Endodermal cell (in vitro differentiated cells): ENCODE measurements around the gene PLA2G15. TPM values are rescaled to one million over a fixed set of nuclear protein-coding genes. Genes with fewer than 3 reads are reported as not detected.

Source experiments
- DNase-seq: peaks from one replicate; pipeline ENCODE4 v3.0.0-alpha.2; 2017
- H3K27ac ChIP-seq: 2 replicates; pipeline ENCODE4 v1.5.1; 2013; ENCODE audit warnings: mild to moderate bottlenecking, low read depth, low read length, moderate library complexity
- H3K27me3 ChIP-seq: 2 replicates; pipeline ENCODE4 v1.6.1; 2013; ENCODE audit warnings: mild to moderate bottlenecking, low read length, moderate library complexity; ENCODE audit not compliant: insufficient read depth, control insufficient read depth, poor library complexity, severe bottlenecking
- H3K36me3 ChIP-seq: 2 replicates; pipeline ENCODE4 v1.7.0; 2013; ENCODE audit warnings: mild to moderate bottlenecking, low read length, moderate library complexity; ENCODE audit not compliant: control insufficient read depth, insufficient read depth
- H3K4me1 ChIP-seq: one replicate; pipeline ENCODE4 v1.7.0; 2013; ENCODE audit warnings: low read length; ENCODE audit not compliant: control insufficient read depth, insufficient read depth
- H3K4me3 ChIP-seq: 2 replicates; pipeline ENCODE4 v1.5.1; 2013; ENCODE audit warnings: mild to moderate bottlenecking, low read length, moderate library complexity
- H3K9ac ChIP-seq: 2 replicates; pipeline ENCODE4 v1.6.1; 2013; ENCODE audit warnings: mild to moderate bottlenecking, low read length, moderate library complexity; ENCODE audit not compliant: poor library complexity, severe bottlenecking; ENCODE audit errors: extremely low read depth
- H3K9me3 ChIP-seq: 2 replicates; pipeline ENCODE4 v1.6.1; 2013; ENCODE audit warnings: mild to moderate bottlenecking, low read length, moderate library complexity; ENCODE audit not compliant: control insufficient read depth
- H3K27ac Mint-ChIP-seq: 2 replicates; pipeline ENCODE4 v1.8.0; 2020; ENCODE audit warnings: mixed read lengths
- H3K27me3 Mint-ChIP-seq: 2 replicates; pipeline ENCODE4 v1.8.0; 2021; ENCODE audit warnings: mild to moderate bottlenecking, mixed read lengths; ENCODE audit not compliant: insufficient read depth
- H3K36me3 Mint-ChIP-seq: 2 replicates; pipeline ENCODE4 v1.8.0; 2020; ENCODE audit warnings: low read depth, mixed read lengths
- H3K4me1 Mint-ChIP-seq: 2 replicates; pipeline ENCODE4 v1.8.0; 2020; ENCODE audit warnings: mixed read lengths
- H3K4me3 Mint-ChIP-seq: 2 replicates; pipeline ENCODE4 v1.8.0; 2020; ENCODE audit warnings: mild to moderate bottlenecking, moderate library complexity, mixed read lengths
- H3K9me3 Mint-ChIP-seq: 2 replicates; pipeline ENCODE4 v1.8.0; 2020; ENCODE audit warnings: mild to moderate bottlenecking, mixed read lengths
- WGBS, 2 experiments: methylation state at CpG; one replicate each; pipeline versions ENCODE4 v1.1.5 to v1.1.7; 2013; ENCODE audit warnings: missing lambda C conversion rate in 2 of 2, mixed read lengths in 1 of 2; ENCODE audit not compliant: insufficient coverage in 1 of 2, insufficient read length in 1 of 2; 5-methylcytosine and 5-hydroxymethylcytosine counted together
- total RNA-seq, 2 donors: library from RNA; stranded (reverse); fragmentation: NEBNext Ultra II Directional in 1 of 2; extraction: Animal tissue kit (Norgen Biotek cat#: 25700) in 1 of 2; gene quantifications; 2 replicates in 1 of 2; 3 replicates in 1 of 2; pipeline ENCODE4 v1.2.1, GENCODE V29; 2021
- TF ChIP-seq, protein P1 (sequence below): fragments of 200-600 bp; sonication (generic); conservative IDR thresholded peaks from 2 replicates; pipeline ENCODE4 v1.5.0; 2021; ENCODE audit warnings: antibody characterized with exemption, mild to moderate bottlenecking

PLA2G15 gene
- total RNA-seq, 2 donors from 2014 or later, result 8.7 to 10.0 TPM

DNA sequence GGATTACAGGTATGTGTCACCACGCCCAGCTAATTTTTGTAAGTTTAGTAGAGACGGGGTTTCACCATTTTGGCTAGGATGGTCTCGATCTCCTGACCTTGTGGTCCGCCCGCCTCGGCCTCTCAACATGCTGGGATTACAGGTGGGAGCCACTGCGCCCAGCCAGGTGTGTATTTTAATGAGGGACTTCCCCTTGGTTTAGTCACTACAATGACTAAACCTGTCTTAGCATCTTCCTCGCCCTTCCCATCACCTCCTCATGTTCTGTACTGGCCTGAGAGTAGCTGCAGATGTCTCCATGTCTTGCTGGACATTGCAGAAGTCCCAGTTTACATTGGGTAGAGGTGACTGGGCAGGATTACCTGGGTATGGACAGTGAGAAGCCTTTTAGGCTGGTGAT is 28.7 kb downstream of the PLA2G15 start:
- Mint-ChIP-seq H3K27me3 (no peaks in the 10 kb centered on the region), H3K4me1 (peaks cover 28% of the 10 kb centered on the region), H3K4me3 (no peak overlapping the region), H3K27ac (no peak overlapping the region), H3K9me3 (peaks cover 1% of the 10 kb centered on the region), H3K36me3 (peaks cover 37% of the 10 kb centered on the region)
- DNase-seq, result no peak
- Histone ChIP-seq H3K27me3 (no peaks in the 10 kb centered on the region), H3K4me3 (no peak overlapping the region), H3K27ac (no peak overlapping the region), H3K4me1 (peaks cover 12% of the 10 kb centered on the region), H3K9me3 (no peaks in the 10 kb centered on the region), H3K9ac (no peak overlapping the region), H3K36me3 (peaks cover 48% of the 10 kb centered on the region)
- TF ChIP-seq, protein P1, sequence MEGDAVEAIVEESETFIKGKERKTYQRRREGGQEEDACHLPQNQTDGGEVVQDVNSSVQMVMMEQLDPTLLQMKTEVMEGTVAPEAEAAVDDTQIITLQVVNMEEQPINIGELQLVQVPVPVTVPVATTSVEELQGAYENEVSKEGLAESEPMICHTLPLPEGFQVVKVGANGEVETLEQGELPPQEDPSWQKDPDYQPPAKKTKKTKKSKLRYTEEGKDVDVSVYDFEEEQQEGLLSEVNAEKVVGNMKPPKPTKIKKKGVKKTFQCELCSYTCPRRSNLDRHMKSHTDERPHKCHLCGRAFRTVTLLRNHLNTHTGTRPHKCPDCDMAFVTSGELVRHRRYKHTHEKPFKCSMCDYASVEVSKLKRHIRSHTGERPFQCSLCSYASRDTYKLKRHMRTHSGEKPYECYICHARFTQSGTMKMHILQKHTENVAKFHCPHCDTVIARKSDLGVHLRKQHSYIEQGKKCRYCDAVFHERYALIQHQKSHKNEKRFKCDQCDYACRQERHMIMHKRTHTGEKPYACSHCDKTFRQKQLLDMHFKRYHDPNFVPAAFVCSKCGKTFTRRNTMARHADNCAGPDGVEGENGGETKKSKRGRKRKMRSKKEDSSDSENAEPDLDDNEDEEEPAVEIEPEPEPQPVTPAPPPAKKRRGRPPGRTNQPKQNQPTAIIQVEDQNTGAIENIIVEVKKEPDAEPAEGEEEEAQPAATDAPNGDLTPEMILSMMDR, result no peak
- WGBS, 2 experiments, result 92% methylated on average over 4 to 8 of the region's 8 CpGs

DNA sequence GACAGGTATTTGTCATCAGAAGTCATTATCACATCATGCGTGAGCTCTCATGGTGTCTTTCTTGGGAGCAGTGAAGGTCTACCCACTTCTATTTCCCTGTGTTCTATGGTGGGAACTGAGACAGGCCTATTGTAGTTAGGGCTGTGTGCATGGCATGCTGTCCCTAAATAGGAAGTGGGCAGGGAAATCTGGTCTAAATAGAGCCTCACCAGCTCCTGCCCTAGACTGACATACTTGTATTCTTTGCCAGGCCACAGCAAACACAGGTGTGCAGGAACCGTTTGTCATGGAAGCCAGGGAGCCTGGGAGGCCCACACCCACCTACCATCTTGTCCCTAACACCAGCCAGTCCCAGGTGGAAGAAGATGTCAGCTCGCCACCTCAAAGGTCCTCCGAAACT is 29.3 kb downstream of the PLA2G15 start:
- H3K9ac ChIP-seq, result no peak overlapping the region
- Mint-ChIP-seq H3K27ac (no peak overlapping the region), H3K4me1 (peaks cover 23% of the 10 kb centered on the region), H3K36me3 (peaks cover 37% of the 10 kb centered on the region), H3K4me3 (no peak overlapping the region), H3K9me3 (peaks cover 1% of the 10 kb centered on the region), H3K27me3 (no peaks in the 10 kb centered on the region)
- TF ChIP-seq, protein P1, result no peak
- DNase-seq, result no peak
- 93 to 95% methylated on average over 3 to 4 of the region's 4 CpGs for WGBS, 2 experiments
- no peak overlapping the region for H3K27ac ChIP-seq
- no peaks in the 10 kb centered on the region for H3K27me3 ChIP-seq
- peaks cover 12% of the 10 kb centered on the region for H3K4me1 ChIP-seq
- no peaks in the 10 kb centered on the region for H3K9me3 ChIP-seq
- H3K4me3 ChIP-seq, result no peak overlapping the region
- peaks cover 52% of the 10 kb centered on the region for H3K36me3 ChIP-seq

DNA sequence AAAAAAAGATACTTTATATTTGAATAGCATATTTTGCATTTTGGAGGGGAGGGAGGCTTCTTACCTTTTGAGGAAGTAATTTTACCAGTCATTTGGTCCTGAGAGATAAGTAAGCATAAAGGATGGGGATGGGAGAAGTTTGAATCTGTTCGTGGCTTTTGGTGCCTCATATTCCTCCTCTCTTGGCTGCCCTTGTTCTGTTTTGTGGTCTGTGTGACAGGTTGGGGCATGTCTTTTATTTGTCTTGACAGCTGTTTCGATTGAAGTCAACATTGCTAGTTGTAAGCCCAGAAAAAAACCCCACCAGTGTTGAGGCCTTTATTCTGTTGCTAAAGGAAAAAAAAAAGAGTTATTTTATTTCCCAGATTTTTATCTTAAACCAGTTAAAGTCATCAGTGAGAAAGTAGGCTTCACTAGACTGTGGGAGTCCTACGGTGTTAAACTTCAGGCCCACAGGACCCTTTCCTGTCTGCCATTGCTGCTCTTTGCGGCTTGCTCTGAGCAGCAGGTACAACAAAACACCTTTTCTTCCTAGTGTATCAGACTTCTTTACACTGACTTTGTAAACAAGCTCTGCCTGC is 30.5 kb downstream of the PLA2G15 start:
- peak overlapping the region; percentile 38 for H3K27ac ChIP-seq
- H3K4me1 ChIP-seq, result peaks cover 12% of the 10 kb centered on the region
- peaks cover 55% of the 10 kb centered on the region for H3K36me3 ChIP-seq
- H3K9ac ChIP-seq, result no peak overlapping the region
- no peaks in the 10 kb centered on the region for H3K27me3 Mint-ChIP-seq
- no peaks in the 10 kb centered on the region for H3K27me3 ChIP-seq
- no peak overlapping the region for H3K4me3 Mint-ChIP-seq
- TF ChIP-seq, protein P1, result no peak
- peak overlapping the region; percentile 14 for H3K27ac Mint-ChIP-seq
- H3K36me3 Mint-ChIP-seq, result peaks cover 43% of the 10 kb centered on the region
- 92 to 97% methylated on average over 2 to 4 of the region's 4 CpGs for WGBS, 2 experiments
- no peaks in the 10 kb centered on the region for H3K9me3 ChIP-seq
- peaks cover 23% of the 10 kb centered on the region for H3K4me1 Mint-ChIP-seq
- H3K9me3 Mint-ChIP-seq, result peaks cover 1% of the 10 kb centered on the region
- DNase-seq, result no peak
- H3K4me3 ChIP-seq, result no peak overlapping the region
